Measurements from ENCODE around the gene BSCL2.
"Not testable (repeated sequence)": the region's sequence is repeated elsewhere in the genome, so short reads cannot be mapped to it uniquely, and the experiment has no call there.

BSCL2 gene

DNA sequence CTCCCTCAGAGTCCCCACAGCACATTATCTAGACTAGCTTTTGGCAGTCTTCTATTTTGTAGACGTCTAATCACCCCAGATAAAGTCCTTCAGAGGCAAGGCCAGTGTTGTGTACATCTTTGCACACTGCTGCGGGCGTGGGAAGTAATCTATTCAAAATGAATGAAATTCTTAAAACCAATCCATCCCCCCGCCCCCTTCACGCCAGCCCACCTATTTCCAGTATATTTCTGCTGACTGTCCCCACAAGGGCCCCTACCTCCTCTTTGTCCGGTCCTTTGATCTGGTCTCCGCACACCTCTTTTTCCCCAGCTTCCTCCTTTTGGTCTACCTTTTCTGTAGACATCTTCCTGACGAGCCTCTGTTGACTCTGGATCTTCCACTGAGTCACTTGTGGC, 375 bp downstream of the BSCL2 start:
- H3K36me3 ChIP-seq (ENCODE audit: control insufficient read depth, insufficient read depth, low read length): peaks cover 60% of the 10 kb centered on the region
- peak overlapping the region; percentile 92 for H3K27ac ChIP-seq (ENCODE audit: low read depth, low read length, severe bottlenecking)
- 12 to 15% methylated on average over 5 to 6 of the region's 8 CpGs for WGBS, 2 experiments (ENCODE audit: insufficient coverage in 2 of 2)
- H3K4me3 ChIP-seq (ENCODE audit: extremely low read depth, insufficient read depth, low read length, poor library complexity, severe bottlenecking): peak overlapping the region; percentile 51
- peaks cover 3% of the 10 kb centered on the region for H3K4me1 ChIP-seq (ENCODE audit: control insufficient read depth, insufficient read depth, low read length, poor library complexity, severe bottlenecking)
- H3K9me3 ChIP-seq (ENCODE audit: control insufficient read depth, low read length): no peaks in the 10 kb centered on the region

DNA sequence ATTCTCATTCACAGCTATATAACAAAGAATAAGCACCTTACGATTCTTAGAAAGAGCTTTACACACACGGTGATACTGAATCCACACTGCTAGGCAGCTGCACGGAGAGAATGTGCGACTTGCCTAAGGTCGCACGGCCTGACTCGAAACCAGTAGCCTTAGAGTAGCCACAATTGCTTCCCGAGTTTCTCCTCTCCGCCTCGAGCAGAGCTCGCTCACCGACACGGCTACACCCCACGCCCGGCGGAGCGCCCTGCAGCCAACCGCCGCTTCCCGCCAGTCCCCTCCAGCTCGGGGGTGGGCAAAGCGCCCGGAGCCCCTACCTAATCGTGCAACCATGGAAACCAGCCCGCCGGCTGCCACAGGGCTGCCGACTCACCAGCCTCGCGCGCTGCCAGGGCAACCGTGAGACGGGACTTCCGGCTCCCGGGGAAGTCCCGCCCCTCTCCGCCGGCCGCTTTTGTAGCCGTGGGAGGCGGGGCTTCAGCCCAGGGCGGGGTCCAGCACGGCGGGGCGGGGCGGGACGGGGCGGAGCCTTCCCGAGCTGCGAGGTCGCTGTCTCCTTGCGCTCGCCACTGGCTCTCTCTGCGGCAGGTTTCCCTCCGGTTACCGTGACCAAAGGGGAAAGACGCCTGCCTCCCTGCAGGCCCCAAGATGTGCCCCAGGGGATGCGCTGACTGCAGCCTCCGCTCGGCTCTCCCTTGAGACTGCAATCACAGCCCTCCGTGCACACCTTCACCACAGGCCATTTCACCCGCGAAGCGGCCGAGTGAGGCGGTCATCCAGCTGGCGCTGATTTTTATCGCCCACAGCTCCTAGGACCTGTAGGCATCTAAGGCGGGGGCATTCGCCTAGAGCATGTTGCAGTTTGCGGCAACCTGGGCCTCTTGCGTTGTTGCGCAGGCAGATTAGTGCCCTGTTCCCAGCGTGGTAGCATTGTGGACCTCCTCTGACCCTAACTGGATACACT, 1.1 kb downstream of the BSCL2 start:
- no peaks in the 10 kb centered on the region for H3K9me3 ChIP-seq (ENCODE audit: control insufficient read depth, low read length)
- H3K4me3 ChIP-seq (ENCODE audit: extremely low read depth, insufficient read depth, low read length, poor library complexity, severe bottlenecking): peak overlapping the region; percentile 51
- H3K27ac ChIP-seq (ENCODE audit: low read depth, low read length, severe bottlenecking): peak overlapping the region; percentile 92
- peaks cover 60% of the 10 kb centered on the region for H3K36me3 ChIP-seq (ENCODE audit: control insufficient read depth, insufficient read depth, low read length)
- peaks cover 3% of the 10 kb centered on the region for H3K4me1 ChIP-seq (ENCODE audit: control insufficient read depth, insufficient read depth, low read length, poor library complexity, severe bottlenecking)
- 0 to 1% methylated on average over 52 to 71 of the region's 73 CpGs for WGBS, 2 experiments (ENCODE audit: insufficient coverage in 2 of 2)

DNA sequence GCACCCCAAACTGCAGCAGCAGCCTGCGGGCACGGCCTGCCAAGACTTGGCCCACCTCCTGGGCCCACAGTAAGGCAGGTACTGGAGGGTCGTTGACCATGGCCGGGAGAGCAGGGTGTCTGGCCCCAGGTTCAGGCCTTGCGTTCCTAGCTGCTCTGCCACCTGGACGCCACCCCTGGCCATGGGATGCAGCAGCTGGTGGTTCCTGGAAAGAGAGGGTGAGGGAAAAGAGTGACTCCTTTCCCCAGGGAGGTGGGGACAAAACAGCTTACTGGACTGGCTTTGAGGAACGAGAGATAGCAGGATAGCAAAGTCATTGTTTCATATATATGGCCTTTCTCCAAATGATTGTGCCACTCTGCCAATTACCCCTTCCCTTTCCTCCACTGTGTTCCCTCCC, 1.8 kb downstream of the BSCL2 start:
- peaks cover 60% of the 10 kb centered on the region for H3K36me3 ChIP-seq (ENCODE audit: control insufficient read depth, insufficient read depth, low read length)
- H3K9me3 ChIP-seq (ENCODE audit: control insufficient read depth, low read length): no peaks in the 10 kb centered on the region
- H3K27ac ChIP-seq (ENCODE audit: low read depth, low read length, severe bottlenecking): peak overlapping the region; percentile 80

DNA sequence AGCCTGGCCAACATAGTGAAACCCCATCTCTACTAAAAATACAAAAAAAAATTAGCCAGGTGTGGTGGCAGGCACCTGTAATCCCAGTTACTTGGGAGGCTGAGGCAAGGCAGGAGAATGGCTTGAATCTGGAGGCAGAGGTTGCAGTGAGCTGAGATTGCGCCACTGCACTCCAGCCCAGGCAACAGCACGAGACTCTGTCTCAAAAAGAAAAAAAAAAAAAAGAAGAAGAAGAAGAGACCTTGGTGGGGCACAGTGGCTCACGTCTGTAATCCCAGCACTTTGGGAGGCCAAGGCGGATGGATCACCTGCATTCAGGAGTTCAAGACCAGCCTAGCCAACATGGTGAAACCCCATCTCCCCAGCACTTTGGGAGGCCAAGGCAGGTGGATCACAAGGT, 3.3 kb downstream of the BSCL2 start:
- H3K9me3 ChIP-seq (ENCODE audit: control insufficient read depth, low read length); H3K4me3 ChIP-seq (ENCODE audit: extremely low read depth, insufficient read depth, low read length, poor library complexity, severe bottlenecking); H3K27ac ChIP-seq (ENCODE audit: low read depth, low read length, severe bottlenecking); H3K4me1 ChIP-seq (ENCODE audit: control insufficient read depth, insufficient read depth, low read length, poor library complexity, severe bottlenecking): not testable (repeated sequence)
- WGBS, 2 experiments (ENCODE audit: insufficient coverage in 2 of 2): 90 to 100% methylated on average over 2 of the region's 4 CpGs
- H3K36me3 ChIP-seq (ENCODE audit: control insufficient read depth, insufficient read depth, low read length): peaks cover 66% of the 10 kb centered on the region

More for the DNA sequence above, 1.8 kb downstream of the BSCL2 start:
- WGBS, 2 experiments (ENCODE audit: insufficient coverage in 2 of 2): 75 to 88% methylated on average over 5 to 6 of the region's 7 CpGs
- H3K4me1 ChIP-seq (ENCODE audit: control insufficient read depth, insufficient read depth, low read length, poor library complexity, severe bottlenecking): peaks cover 3% of the 10 kb centered on the region
- H3K4me3 ChIP-seq (ENCODE audit: extremely low read depth, insufficient read depth, low read length, poor library complexity, severe bottlenecking): peak overlapping the region; percentile 51

DNA sequence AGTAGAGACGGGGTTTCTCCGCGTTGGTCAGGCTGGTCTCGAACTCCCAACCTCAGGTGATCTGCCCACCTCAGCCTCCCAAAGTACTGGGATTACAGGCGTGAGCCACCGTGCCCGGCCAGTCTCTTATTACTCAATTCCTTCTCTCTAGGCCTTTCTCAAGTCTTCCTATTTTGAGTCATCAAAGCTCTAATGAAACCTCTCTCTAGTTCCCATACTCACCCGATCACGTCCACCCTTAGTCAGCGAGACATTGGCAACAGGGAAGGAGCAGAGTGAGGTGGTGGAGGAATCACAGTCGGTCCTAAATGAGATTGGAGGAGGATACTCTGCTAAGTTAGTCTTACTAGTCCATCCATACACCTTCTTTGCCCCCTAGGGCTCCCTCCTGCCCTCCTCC, 5.0 kb downstream of the BSCL2 start:
- no peak overlapping the region for H3K4me3 ChIP-seq (ENCODE audit: extremely low read depth, insufficient read depth, low read length, poor library complexity, severe bottlenecking)
- no peak overlapping the region for H3K27ac ChIP-seq (ENCODE audit: low read depth, low read length, severe bottlenecking)
- WGBS, 2 experiments (ENCODE audit: insufficient coverage in 2 of 2): 95 to 98% methylated on average over 4 of the region's 11 CpGs
- H3K36me3 ChIP-seq (ENCODE audit: control insufficient read depth, insufficient read depth, low read length): peaks cover 59% of the 10 kb centered on the region
- no peaks in the 10 kb centered on the region for H3K9me3 ChIP-seq (ENCODE audit: control insufficient read depth, low read length)
- H3K4me1 ChIP-seq (ENCODE audit: control insufficient read depth, insufficient read depth, low read length, poor library complexity, severe bottlenecking): no peaks in the 10 kb centered on the region

DNA sequence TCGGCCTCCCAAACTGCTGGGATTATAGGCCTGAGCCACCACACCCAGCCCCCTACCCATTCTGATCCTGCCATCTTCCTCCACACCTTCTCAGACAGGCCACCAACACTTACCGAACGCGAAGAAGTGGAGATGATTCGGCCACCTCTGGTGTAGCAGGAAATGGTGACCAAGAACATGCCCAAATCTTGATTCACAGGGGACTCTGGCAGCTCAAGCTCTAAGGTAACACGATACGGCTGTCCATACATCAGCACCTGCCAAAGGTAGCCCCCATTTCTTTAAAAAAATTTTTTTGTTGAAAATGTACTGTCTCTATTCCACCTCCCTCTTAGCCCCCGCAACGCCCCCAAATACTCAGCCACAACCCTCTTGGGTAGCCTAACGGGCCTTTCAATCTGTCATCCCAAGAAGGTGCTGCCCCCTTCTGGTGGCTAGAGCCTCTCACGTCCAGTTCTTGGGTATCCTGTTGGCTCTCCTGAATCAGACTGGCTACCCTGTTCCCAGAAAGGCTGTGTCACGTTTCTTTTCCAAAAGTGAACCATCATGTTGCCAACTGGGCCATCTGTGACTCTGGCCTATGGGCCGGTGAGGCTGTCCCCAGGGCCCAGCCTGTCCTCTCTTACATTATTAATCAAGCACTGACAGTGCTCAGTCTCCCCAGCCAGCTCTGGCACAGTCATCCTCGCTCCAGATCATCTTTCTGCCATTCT, 12.6 kb downstream of the BSCL2 start:
- H3K4me1 ChIP-seq (ENCODE audit: control insufficient read depth, insufficient read depth, low read length, poor library complexity, severe bottlenecking): peaks cover 7% of the 10 kb centered on the region
- H3K27ac ChIP-seq (ENCODE audit: low read depth, low read length, severe bottlenecking): no peak overlapping the region
- H3K4me3 ChIP-seq (ENCODE audit: extremely low read depth, insufficient read depth, low read length, poor library complexity, severe bottlenecking): no peak overlapping the region
- no peaks in the 10 kb centered on the region for H3K9me3 ChIP-seq (ENCODE audit: control insufficient read depth, low read length)
- H3K36me3 ChIP-seq (ENCODE audit: control insufficient read depth, insufficient read depth, low read length): peaks cover 54% of the 10 kb centered on the region
- 72 to 80% methylated on average over 12 to 13 of the region's 14 CpGs for WGBS, 2 experiments (ENCODE audit: insufficient coverage in 2 of 2)

DNA sequence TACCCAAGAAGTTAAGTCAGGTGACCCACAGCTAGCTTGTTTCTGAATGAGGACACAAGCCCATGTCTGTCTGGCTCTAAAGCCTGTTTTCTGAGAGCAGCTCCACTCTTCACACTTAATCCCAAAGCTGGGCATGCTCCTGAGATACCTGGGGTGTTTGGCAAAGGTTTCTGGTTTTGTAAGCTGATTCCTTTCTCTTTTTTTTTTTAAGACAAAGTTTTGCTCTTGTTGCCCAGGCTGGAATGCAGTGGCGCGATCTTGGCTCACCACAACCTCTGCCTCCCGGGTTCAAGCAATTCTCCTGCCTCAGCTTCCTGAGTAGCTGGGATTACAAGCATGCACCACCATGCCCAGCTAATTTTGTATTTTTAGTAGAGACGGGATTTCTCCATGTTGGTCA, 13.6 kb downstream of the BSCL2 start:
- not testable (repeated sequence) for H3K9me3 ChIP-seq (ENCODE audit: control insufficient read depth, low read length); H3K27ac ChIP-seq (ENCODE audit: low read depth, low read length, severe bottlenecking); H3K4me3 ChIP-seq (ENCODE audit: extremely low read depth, insufficient read depth, low read length, poor library complexity, severe bottlenecking)
- Histone ChIP-seq H3K4me1 (ENCODE audit: control insufficient read depth, insufficient read depth, low read length, poor library complexity, severe bottlenecking) (peaks cover 12% of the 10 kb centered on the region), H3K36me3 (ENCODE audit: control insufficient read depth, insufficient read depth, low read length) (peaks cover 49% of the 10 kb centered on the region)
- WGBS, 2 experiments (ENCODE audit: insufficient coverage in 2 of 2): 89 to 100% methylated on average over 1 of the region's 4 CpGs

DNA sequence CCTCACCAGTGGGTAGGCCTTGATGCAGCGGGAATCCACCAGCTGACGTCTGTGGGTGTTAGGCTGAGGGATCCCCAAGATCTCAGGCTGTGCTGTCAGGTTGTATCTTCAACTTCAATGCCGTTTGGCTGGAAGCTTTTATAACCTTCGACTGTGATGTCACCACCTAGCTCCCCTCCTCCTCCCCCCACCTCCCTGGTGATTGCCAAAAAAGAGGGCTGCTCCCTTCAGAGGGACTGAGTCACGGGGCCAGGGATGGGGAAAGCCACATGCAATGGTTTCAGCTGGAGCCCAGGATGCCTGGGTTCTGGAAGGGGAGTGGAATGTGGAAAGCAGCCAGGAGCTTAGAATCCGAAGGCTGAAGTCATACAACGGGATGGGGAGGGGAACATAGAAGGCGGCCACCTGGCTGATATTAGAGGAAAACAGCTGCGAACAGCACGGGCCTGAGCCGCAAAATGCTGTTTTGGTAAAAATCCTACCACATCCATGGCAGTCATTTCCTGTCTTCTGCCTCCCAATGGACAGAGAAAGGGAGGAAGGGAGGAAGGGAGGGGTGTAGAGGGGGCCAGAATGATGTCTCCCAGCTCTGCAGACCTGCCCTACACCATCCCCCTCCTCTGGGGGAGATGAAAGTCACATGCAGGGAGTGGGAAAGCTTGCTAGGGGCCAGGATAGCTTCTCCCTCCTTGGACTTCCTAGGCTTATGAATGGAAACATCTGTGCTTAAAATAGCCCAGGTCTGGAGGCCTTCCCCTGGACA, 17.6 kb downstream of the BSCL2 start, which contains the start of gene LRRN4CL:
Gene LRRN4CL (minus strand): TSS at position 110 of the 763 bp plus-strand sequence. CDS start 1,022 bp downstream, outside the sequence.
- H3K4me1 ChIP-seq (ENCODE audit: control insufficient read depth, insufficient read depth, low read length, poor library complexity, severe bottlenecking): peaks cover 12% of the 10 kb centered on the region
- peak within 1 kb of the TSS; percentile 59 for H3K27ac ChIP-seq (ENCODE audit: low read depth, low read length, severe bottlenecking)
- no peak within 1 kb of the TSS for H3K4me3 ChIP-seq (ENCODE audit: extremely low read depth, insufficient read depth, low read length, poor library complexity, severe bottlenecking)
- peaks cover 45% of the 10 kb centered on the region for H3K36me3 ChIP-seq (ENCODE audit: control insufficient read depth, insufficient read depth, low read length)
- H3K9me3 ChIP-seq (ENCODE audit: control insufficient read depth, low read length): no peaks in the 10 kb centered on the region
- 79 to 95% methylated on average over 6 to 8 of the region's 11 CpGs for WGBS, 2 experiments (ENCODE audit: insufficient coverage in 2 of 2)

DNA sequence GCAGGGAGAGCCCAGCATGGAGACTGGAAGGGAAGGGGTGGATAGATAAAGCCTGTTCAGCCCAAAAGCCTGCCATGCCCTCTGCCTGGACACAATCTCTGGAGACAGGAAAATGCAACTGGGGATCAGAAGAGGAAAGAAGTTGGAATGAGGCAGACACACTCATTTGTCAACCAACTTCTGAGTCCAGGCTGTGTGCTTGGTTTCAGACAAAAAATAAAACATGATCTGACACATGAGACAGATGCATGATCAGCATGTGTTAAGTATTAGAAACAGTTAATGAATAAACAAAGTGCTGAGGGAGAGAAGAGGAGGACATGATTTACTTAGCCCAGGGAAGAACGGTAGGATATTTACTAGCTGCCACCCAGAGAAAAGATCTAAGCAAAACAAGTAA, 18.7 kb downstream of the BSCL2 start:
- 100% methylated on average over 1 of the region's 1 CpG; no CpG with 5 or more reads in 1 of the 2 experiments for WGBS, 2 experiments (ENCODE audit: insufficient coverage in 2 of 2)
- peaks cover 12% of the 10 kb centered on the region for H3K4me1 ChIP-seq (ENCODE audit: control insufficient read depth, insufficient read depth, low read length, poor library complexity, severe bottlenecking)
- H3K27ac ChIP-seq (ENCODE audit: low read depth, low read length, severe bottlenecking): no peak overlapping the region
- no peaks in the 10 kb centered on the region for H3K9me3 ChIP-seq (ENCODE audit: control insufficient read depth, low read length)
- peaks cover 36% of the 10 kb centered on the region for H3K36me3 ChIP-seq (ENCODE audit: control insufficient read depth, insufficient read depth, low read length)
- H3K4me3 ChIP-seq (ENCODE audit: extremely low read depth, insufficient read depth, low read length, poor library complexity, severe bottlenecking): no peak overlapping the region

Data from mesodermal cell (in vitro differentiated cells).